Mesenchymal stem cell (in vitro differentiated cells and primary cell): Measurements from ENCODE around the gene TPMT.

Experiments used
- DNase-seq: peaks from one replicate; pipeline ENCODE4 v3.0.0-alpha.2; 2013
- H2AFZ ChIP-seq: one replicate; pipeline ENCODE4 v1.6.1; 2013; ENCODE audit warnings: low read depth, mild to moderate bottlenecking, control low read depth, inconsistent platforms, low read length, moderate library complexity
- H2AK5ac ChIP-seq: 2 replicates; pipeline ENCODE4 v1.6.1; 2013; ENCODE audit warnings: low read length, moderate library complexity, mild to moderate bottlenecking, inconsistent platforms; ENCODE audit not compliant: severe bottlenecking
- H2BK120ac ChIP-seq: one replicate; pipeline ENCODE4 v1.6.1; 2013; ENCODE audit warnings: low read depth, mild to moderate bottlenecking, inconsistent platforms, low read length, moderate library complexity
- H2BK12ac ChIP-seq, 2 experiments: one replicate each; pipeline ENCODE4 v1.6.1; 2013; ENCODE audit warnings: inconsistent platforms in 2 of 2, low read length in 2 of 2, mild to moderate bottlenecking in 2 of 2, moderate library complexity in 2 of 2, control low read depth in 1 of 2
- H2BK15ac ChIP-seq: one replicate; pipeline ENCODE4 v1.6.1; 2013; ENCODE audit warnings: mild to moderate bottlenecking, low read depth, inconsistent platforms; ENCODE audit not compliant: poor library complexity, severe bottlenecking
- H2BK5ac ChIP-seq: 2 replicates; pipeline ENCODE4 v1.6.1; 2013; ENCODE audit warnings: low read depth, mild to moderate bottlenecking, low read length, control low read depth, inconsistent platforms; ENCODE audit not compliant: poor library complexity, severe bottlenecking
- H3K14ac ChIP-seq, 2 experiments: one replicate each; pipeline ENCODE4 v1.6.1; 2013; ENCODE audit warnings: inconsistent platforms in 2 of 2, low read length in 2 of 2, control low read depth in 1 of 2, mild to moderate bottlenecking in 1 of 2, moderate library complexity in 1 of 2
- H3K18ac ChIP-seq, 2 experiments: one replicate each; pipeline ENCODE4 v1.6.1; 2013; ENCODE audit warnings: inconsistent platforms in 2 of 2, low read length in 2 of 2, control low read depth in 1 of 2, low read depth in 1 of 2, mild to moderate bottlenecking in 1 of 2
- H3K23ac ChIP-seq, 2 experiments: one replicate each; pipeline ENCODE4 v1.6.1; 2013; ENCODE audit warnings: inconsistent platforms in 2 of 2, low read length in 2 of 2, mild to moderate bottlenecking in 2 of 2, moderate library complexity in 2 of 2, control low read depth in 1 of 2
- H3K27ac ChIP-seq: 2 replicates; pipeline ENCODE4 v1.5.1; 2013; ENCODE audit warnings: mild to moderate bottlenecking, moderate library complexity, low read length, control low read depth, inconsistent platforms; ENCODE audit not compliant: poor library complexity, severe bottlenecking
- H3K27me3 ChIP-seq, 2 experiments: 2 replicates each; pipeline versions ENCODE4 v1.6.1 to v1.7.0; 2013; ENCODE audit warnings: low read length in 2 of 2, mild to moderate bottlenecking in 2 of 2, moderate library complexity in 2 of 2, control low read depth in 1 of 2, inconsistent platforms in 1 of 2; ENCODE audit not compliant: control insufficient read depth in 1 of 2, insufficient read depth in 1 of 2
- H3K36me3 ChIP-seq, 2 experiments: 2 replicates each; pipeline versions ENCODE4 v1.6.1 to v1.7.0; 2013; ENCODE audit warnings: low read length in 2 of 2, control low read depth in 1 of 2, inconsistent platforms in 1 of 2, low read depth in 1 of 2, mild to moderate bottlenecking in 1 of 2; ENCODE audit not compliant: insufficient read depth in 2 of 2, control insufficient read depth in 1 of 2
- H3K4ac ChIP-seq, 2 experiments: one replicate each; pipeline ENCODE4 v1.6.1; 2013; ENCODE audit warnings: inconsistent platforms in 2 of 2, low read length in 2 of 2, mild to moderate bottlenecking in 2 of 2, moderate library complexity in 2 of 2, control low read depth in 1 of 2, low read depth in 1 of 2
- H3K4me1 ChIP-seq: 2 replicates; pipeline ENCODE4 v1.6.1; 2013; ENCODE audit warnings: low read depth, low read length, control low read depth; ENCODE audit not compliant: control insufficient read depth, insufficient read depth
- H3K4me2 ChIP-seq: 2 replicates; pipeline ENCODE4 v1.6.1; 2013; ENCODE audit warnings: low read length, mild to moderate bottlenecking, inconsistent platforms; ENCODE audit not compliant: poor library complexity, severe bottlenecking
- H3K4me3 ChIP-seq, 2 experiments: 2 replicates each; pipeline versions ENCODE4 v1.5.1 to v1.7.0; 2013; ENCODE audit warnings: low read length in 2 of 2, mild to moderate bottlenecking in 2 of 2, control low read depth in 1 of 2, low read depth in 1 of 2; ENCODE audit not compliant: insufficient read depth in 1 of 2
- H3K79me1 ChIP-seq: replicated peaks from 2 replicates; pipeline ENCODE4 v1.6.1; 2013; ENCODE audit warnings: mild to moderate bottlenecking, control low read depth, low read length, inconsistent platforms; ENCODE audit not compliant: poor library complexity, severe bottlenecking
- H3K9ac ChIP-seq: 2 replicates; pipeline ENCODE4 v1.7.0; 2013; ENCODE audit warnings: mild to moderate bottlenecking, low read length, moderate library complexity
- H3K9me3 ChIP-seq: 2 replicates; pipeline ENCODE4 v1.7.0; 2013; ENCODE audit warnings: mild to moderate bottlenecking, low read length; ENCODE audit not compliant: control insufficient read depth
- H4K8ac ChIP-seq: one replicate; pipeline ENCODE4 v1.6.1; 2013; ENCODE audit warnings: inconsistent platforms, mild to moderate bottlenecking, low read length, moderate library complexity
- H4K91ac ChIP-seq: one replicate; pipeline ENCODE4 v1.6.1; 2013; ENCODE audit warnings: mild to moderate bottlenecking, low read length, inconsistent platforms
- WGBS: methylation state at CpG from one replicate; pipeline ENCODE4 v1.1.7; 2013; ENCODE audit warnings: mixed read lengths; 5-methylcytosine and 5-hydroxymethylcytosine counted together

TPMT gene

GRCh38 chr6:18183766-18184165 lies 28.9 kb upstream of the TPMT start:
- DNase-seq: no peak
- Histone ChIP-seq H3K4me2 (no peak overlapping the region), H2BK120ac (no peak overlapping the region), H3K23ac (no peak overlapping the region), H2BK15ac (no peak overlapping the region), H2AK5ac (no peak overlapping the region), H3K27me3 (no peaks in the 10 kb centered on the region), H3K4ac (no peak overlapping the region), H4K8ac (no peak overlapping the region), H3K18ac (no peak overlapping the region), H2AFZ (no peak overlapping the region), H3K27ac (no peak overlapping the region), H3K9me3 (no peaks in the 10 kb centered on the region), H2BK5ac (no peak overlapping the region), H3K79me1 (peaks cover 1% of the 10 kb centered on the region), H3K4me1 (peaks cover 6% of the 10 kb centered on the region), H4K91ac (no peak overlapping the region), H3K4me3 (no peak overlapping the region), H2BK12ac (no peak overlapping the region), H3K9ac (no peak overlapping the region), H3K14ac (no peak overlapping the region), H3K36me3 (peaks cover 4 to 12% of the 10 kb centered on the region in 2 experiments)
- WGBS: over 99% methylated on average over 4 of the region's 4 CpGs

- Histone ChIP-seq H3K18ac (no peak overlapping the region), H3K4me1 (peaks cover 6% of the 10 kb centered on the region), H2BK15ac (no peak overlapping the region), H3K4ac (no peak overlapping the region), H3K27ac (no peak overlapping the region), H3K9ac (no peak overlapping the region), H3K23ac (no peak overlapping the region), H4K91ac (no peak overlapping the region), H2BK120ac (no peak overlapping the region), H3K14ac (no peak overlapping the region), H3K27me3 (no peaks in the 10 kb centered on the region), H2BK12ac (no peak overlapping the region), H4K8ac (no peak overlapping the region), H3K79me1 (peaks cover 1% of the 10 kb centered on the region), H2AFZ (no peak overlapping the region), H2AK5ac (no peak overlapping the region), H3K9me3 (no peaks in the 10 kb centered on the region), H2BK5ac (no peak overlapping the region), H3K36me3 (peaks cover 0 to 9% of the 10 kb centered on the region in 2 experiments), H3K4me2 (no peak overlapping the region), H3K4me3 (no peak overlapping the region)
- DNase-seq: no peak
- WGBS: 99% methylated on average over 4 of the region's 4 CpGs
Measured at GRCh38 chr6:18182568-18182967, 27.7 kb upstream of the TPMT start.

GRCh38 chr6:18179770-18180356 lies 25.0 kb upstream of the TPMT start:
- H2BK5ac ChIP-seq: no peak overlapping the region
- peaks cover 3% of the 10 kb centered on the region for H3K4me1 ChIP-seq
- H3K4me2 ChIP-seq: no peak overlapping the region
- H3K9me3 ChIP-seq: no peaks in the 10 kb centered on the region
- no peak overlapping the region for H3K23ac ChIP-seq
- no peak overlapping the region for H3K4ac ChIP-seq
- H2BK120ac ChIP-seq: no peak overlapping the region
- 94% methylated on average over 5 of the region's 5 CpGs for WGBS
- no peak for DNase-seq
- no peak overlapping the region for H3K18ac ChIP-seq
- no peak overlapping the region for H2BK15ac ChIP-seq
- H2AFZ ChIP-seq: no peak overlapping the region
- no peak overlapping the region for H2BK12ac ChIP-seq
- peaks cover 0 to 11% of the 10 kb centered on the region in 2 experiments for H3K36me3 ChIP-seq
- H3K4me3 ChIP-seq: no peak overlapping the region
- peaks cover 1% of the 10 kb centered on the region for H3K79me1 ChIP-seq
- H3K9ac ChIP-seq: no peak overlapping the region
- no peak overlapping the region for H4K8ac ChIP-seq
- no peaks in the 10 kb centered on the region for H3K27me3 ChIP-seq
- H4K91ac ChIP-seq: no peak overlapping the region
- H3K14ac ChIP-seq: no peak overlapping the region
- H3K27ac ChIP-seq: no peak overlapping the region
- H2AK5ac ChIP-seq: no peak overlapping the region

- Histone ChIP-seq H3K27me3 (no peaks in the 10 kb centered on the region), H2BK12ac (no peak overlapping the region), H3K36me3 (peaks cover 0 to 16% of the 10 kb centered on the region in 2 experiments), H4K91ac (no peak overlapping the region), H2BK5ac (no peak overlapping the region), H3K9ac (no peak overlapping the region), H3K27ac (no peak overlapping the region), H4K8ac (no peak overlapping the region), H2AFZ (no peak overlapping the region), H3K23ac (no peak overlapping the region), H3K14ac (no peak overlapping the region), H3K79me1 (peaks cover 1% of the 10 kb centered on the region), H3K18ac (no peak overlapping the region), H2AK5ac (no peak overlapping the region), H2BK120ac (no peak overlapping the region), H2BK15ac (no peak overlapping the region), H3K4me2 (no peak overlapping the region), H3K4ac (no peak overlapping the region), H3K4me1 (peaks cover 3% of the 10 kb centered on the region), H3K4me3 (no peak overlapping the region), H3K9me3 (no peaks in the 10 kb centered on the region)
- no peak for DNase-seq
- 100% methylated on average over 3 of the region's 3 CpGs for WGBS
Measured at GRCh38 chr6:18178960-18179615, 24.2 kb upstream of the TPMT start.
